Retina (tissue), 1 donor: ENCODE data around the gene CTU1.

Experiments
- DNase-seq: peaks from one replicate; pipeline ENCODE4 v3.0.0-alpha.2; 2016

Gene CTU1

DNA sequence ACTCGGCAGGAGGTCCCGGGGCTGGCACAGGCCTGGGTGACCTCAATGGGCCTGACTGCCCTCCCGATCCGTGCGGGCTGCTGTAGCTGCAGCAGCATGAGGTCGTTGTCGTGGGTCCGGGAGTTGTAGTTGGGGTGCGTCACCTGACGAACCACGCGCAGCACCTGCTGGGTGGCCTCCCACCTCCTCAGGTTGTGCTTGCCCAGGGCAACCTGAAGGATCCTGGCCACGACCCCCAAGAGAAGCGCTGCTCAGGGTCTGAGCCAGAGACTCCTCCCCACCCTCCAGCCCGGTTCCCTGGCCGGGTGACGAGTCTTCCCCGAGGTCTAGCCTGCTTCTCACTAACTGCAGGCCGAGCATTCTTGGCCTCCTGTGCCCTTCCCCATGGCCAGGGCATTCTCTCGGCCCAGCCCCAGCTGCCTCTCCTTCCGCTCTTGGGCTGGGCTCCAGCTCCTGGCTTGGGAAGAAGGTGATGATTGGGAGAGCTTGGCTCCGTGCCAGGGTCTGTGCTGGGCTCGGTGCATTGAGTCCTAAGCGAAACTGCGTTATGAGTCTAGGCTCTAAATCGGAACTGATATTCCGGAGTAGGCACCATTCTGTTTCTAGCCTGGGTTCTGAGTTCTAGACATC lies 28.6 kb downstream of the CTU1 start:
- DNase-seq = no peak

- DNase-seq = no peak
These were observed 29.5 kb downstream of the CTU1 start for GRCh38 chr19:51078731-51079130.

- no peak for DNase-seq
These were observed 30.1 kb downstream of the CTU1 start for GRCh38 chr19:51078104-51078503.

GRCh38 chr19:51076631-51077213 lies 31.5 kb downstream of the CTU1 start:
- DNase-seq = no peak

DNA sequence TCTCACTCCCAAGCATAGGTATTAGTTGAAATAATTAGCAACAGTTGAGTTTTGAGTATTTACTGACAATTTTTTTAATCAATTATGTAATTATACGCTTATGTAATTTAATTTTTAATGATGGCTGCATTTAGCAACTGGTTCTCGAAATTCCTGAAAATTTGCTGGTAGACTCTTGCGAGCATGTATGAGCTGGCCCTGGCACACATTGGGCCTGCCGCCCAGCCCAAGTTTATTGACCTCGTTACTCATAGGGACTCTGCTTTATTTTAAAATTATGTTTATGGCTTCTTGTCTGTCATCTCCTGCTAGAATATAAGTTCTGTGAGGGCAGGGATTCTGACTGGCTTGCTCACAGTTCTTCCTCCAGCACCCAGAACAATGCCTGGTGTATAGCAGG lies 32.2 kb downstream of the CTU1 start:
- DNase-seq = no peak

GRCh38 chr19:51071095-51071405 lies 37.2 kb downstream of the CTU1 start:
- no peak for DNase-seq

- DNase-seq = no peak
These were observed 37.7 kb downstream of the CTU1 start for GRCh38 chr19:51070334-51071094.

GRCh38 chr19:51066393-51067186 lies 41.6 kb downstream of the CTU1 start:
- DNase-seq = no peak

DNA sequence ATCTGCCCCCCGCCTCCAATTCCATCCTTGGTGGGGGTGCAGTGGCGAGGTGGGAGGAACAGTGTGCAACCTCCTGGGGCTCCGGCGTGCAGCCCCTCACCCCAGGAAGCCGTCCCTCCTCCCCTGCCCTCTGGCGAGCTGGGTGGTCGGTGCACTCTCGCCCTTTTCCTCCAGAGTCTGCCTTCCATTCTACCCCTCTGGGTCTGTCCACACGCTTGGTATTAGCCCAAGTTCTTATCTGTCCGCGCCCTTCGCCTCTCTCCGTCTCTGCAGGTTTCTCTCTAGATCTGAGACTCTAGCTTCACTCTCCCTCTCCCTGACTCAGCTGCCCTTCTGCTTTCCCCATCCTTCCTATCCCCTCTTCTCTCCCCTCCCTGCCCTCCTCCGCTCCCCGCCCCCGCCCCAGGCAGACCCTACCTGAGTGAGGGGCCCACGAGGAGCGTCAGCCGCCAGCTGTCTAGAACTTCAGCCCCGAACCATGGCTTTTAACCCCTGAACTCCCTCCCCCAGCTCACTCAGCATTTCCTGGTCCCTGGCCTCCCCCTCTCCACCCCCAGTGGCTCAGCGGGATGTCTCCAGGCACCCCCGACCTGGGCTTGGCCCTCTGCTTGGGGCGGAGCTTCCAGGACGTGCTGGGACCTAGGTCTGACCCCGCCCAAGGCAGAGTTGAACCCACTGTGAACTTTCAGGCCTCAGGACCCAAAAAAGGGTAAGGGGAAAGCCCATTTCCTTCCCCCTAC lies 42.8 kb downstream of the CTU1 start:
- DNase-seq = peak; percentile 56

DNA sequence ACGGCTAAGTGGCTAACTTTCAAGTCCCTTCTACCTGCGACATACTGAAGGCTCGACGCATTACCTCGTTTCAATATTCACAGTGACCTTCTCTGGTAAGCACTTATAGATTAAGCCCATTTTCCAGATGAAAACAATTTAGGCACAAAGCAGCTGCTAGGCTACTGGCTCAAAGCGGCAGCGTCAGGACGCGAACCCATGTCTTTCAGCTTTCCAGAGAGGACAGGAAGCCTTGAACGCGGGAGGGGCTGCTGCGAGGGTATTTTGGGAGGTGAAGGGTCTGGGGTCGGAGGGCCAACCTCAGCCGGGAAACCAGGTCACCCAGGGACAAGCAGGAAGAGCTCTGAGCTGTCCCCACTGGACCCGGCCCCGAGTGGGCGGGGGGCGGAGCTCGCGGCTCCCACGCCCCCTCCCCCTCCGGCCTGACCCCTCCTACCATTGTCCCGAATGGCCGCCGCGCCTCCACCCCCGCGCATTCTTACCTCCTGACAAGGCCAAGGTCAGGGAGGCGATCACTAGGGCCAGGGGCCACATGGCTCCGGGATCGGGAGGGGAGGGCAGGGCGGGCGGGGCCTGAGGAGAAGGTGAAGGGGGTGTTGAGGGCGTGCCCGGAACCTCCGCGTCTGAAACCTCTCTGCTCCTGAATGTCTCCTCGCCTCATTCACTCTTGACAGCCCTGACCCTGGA lies 43.5 kb downstream of the CTU1 start, which contains the start of gene KLK13:
KLK13 (minus strand) TSS at position 559 of the 687 bp plus-strand sequence; CDS start at position 534, 25 bp downstream.
- peak; percentile 27 for DNase-seq

DNA sequence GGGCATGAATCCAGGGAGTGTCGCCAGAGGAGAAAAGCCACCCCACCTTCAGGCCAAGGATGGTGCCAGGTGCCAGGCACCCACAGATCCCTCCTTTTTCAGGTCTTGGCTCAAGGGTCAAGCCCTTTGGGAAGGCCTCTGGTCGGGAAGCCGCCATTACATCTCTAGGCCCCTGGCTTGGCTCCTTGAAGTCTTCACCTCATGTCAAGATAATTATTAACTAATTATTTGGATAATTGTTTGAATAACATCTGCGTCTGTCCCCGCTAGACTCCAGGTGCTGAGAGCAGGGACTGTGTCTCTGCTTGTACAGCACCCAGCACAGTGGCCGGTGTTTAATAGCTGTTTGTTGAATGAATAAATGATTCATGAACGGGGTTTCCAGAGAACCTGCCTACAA lies 44.5 kb downstream of the CTU1 start:
- DNase-seq = no peak

GRCh38 chr19:51060973-51061372 lies 47.2 kb downstream of the CTU1 start:
- no peak for DNase-seq

GRCh38 chr19:51060336-51060735 lies 47.9 kb downstream of the CTU1 start:
- no peak for DNase-seq

- DNase-seq = no peak
These were observed 48.5 kb downstream of the CTU1 start for GRCh38 chr19:51059715-51060114.

DNA sequence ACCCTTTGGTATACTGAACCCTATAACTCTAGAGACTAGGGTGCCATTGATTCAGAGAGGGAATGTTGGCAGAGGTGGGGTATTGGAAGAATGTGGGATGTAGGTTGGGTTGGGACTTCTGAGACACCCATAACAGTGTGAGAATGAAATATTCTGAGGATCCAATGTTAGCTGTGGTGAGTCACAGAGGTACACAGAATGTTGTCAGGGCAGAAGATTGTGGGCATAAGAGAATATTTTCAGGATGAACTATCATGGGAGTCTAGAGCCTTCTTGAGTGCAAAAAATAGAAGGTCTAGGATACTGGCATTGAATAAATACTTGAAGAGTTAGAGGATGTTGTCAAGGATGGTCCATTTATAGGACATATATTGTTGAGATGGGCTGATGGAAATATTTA lies 52.3 kb downstream of the CTU1 start:
- DNase-seq = no peak
